Ovary (tissue), 9 donors: ENCODE results near the gene CDK5RAP3. TPM values are rescaled to one million over a fixed set of nuclear protein-coding genes. Genes with fewer than 3 reads are reported as not detected.
A peak's percentile ranks its signal among the peaks of the same experiment; 100 is the strongest.

ENCODE experiments used
- DNase-seq, 5 donors: peaks; one replicate each; pipeline ENCODE4 v3.0.0-alpha.2; 2019 to 2020
- H3K27ac ChIP-seq, 2 donors: fragments of 200-600 bp; one replicate each; pipeline versions ENCODE4 v1.5.1 to v1.8.0; 2019 to 2022
- H3K27me3 ChIP-seq: fragments of 200-600 bp; one replicate; pipeline ENCODE4 v1.8.0; 2022
- H3K36me3 ChIP-seq: fragments of 200-600 bp; sonication (generic); one replicate; pipeline ENCODE4 v1.5.1; 2019
- H3K4me1 ChIP-seq: one replicate; pipeline ENCODE4 v1.8.1; 2013; ENCODE audit warnings: mild to moderate bottlenecking, moderate library complexity; ENCODE audit not compliant: insufficient read depth
- H3K4me3 ChIP-seq: fragments of 200-600 bp; sonication (generic); one replicate; pipeline ENCODE4 v1.5.1; 2017
- H3K9me3 ChIP-seq, 2 donors: fragments of 200-600 bp in 1 of 2; sonication (generic) in 1 of 2; one replicate each; pipeline versions ENCODE4 v1.5.1 to v1.8.1; 2013 to 2019; ENCODE audit warnings: mild to moderate bottlenecking in 1 of 2, moderate library complexity in 1 of 2
- CTCF ChIP-seq, 3 donors: fragments of 450-650 bp in 2 of 3; fragments of 200-600 bp in 1 of 3; IDR thresholded peaks; one replicate each; pipeline versions ENCODE4 v1.5.1 to v1.8.0; 2016 to 2022; ENCODE audit warnings: antibody characterized with exemption in 3 of 3, mild to moderate bottlenecking in 1 of 3
- EP300 ChIP-seq: sonication (generic); formaldehyde crosslinking; IDR thresholded peaks from one replicate; pipeline ENCODE4 v1.6.1; 2017; ENCODE audit warnings: antibody characterized with exemption
- POLR2A ChIP-seq: fragments of 450-650 bp; IDR thresholded peaks from one replicate; pipeline ENCODE4 v1.6.1; 2017; ENCODE audit warnings: antibody characterized with exemption, mild to moderate bottlenecking, moderate library complexity
- whole genome bisulfite sequencing, 3 donors: extraction: QIAGEN DNeasy Blood & Tissue Kit in 1 of 3; methylation state at CpG; one replicate each; pipeline versions ENCODE4 v1.1.5 to v1.1.7; 2013 to 2017; 5-methylcytosine and 5-hydroxymethylcytosine counted together
- intact Hi-C, 4 donors: fragments of 100-400 bp; cut with DNase I; formaldehyde crosslinking; loops; one replicate each; pipeline versions ENCODE4 v1.11.0 to v1.15.1; 2022 to 2023
- polyA plus RNA-seq, 2 donors: library from polyadenylated mRNA; stranded (reverse); fragments of 200-250 nt in 1 of 2; fragments of 350-450 nt in 1 of 2; fragmentation: Illumina TruSeq in 1 of 2; extraction: RNeasy Lipid Tissue Mini Kit (QIAGEN cat#74804) in 1 of 2; gene quantifications; one replicate each; pipeline ENCODE4 v1.2.3, GENCODE V29; 2013 to 2014
- total RNA-seq, 7 donors: library from RNA; depleted of rRNA in 2 of 7; stranded (reverse); fragments of >200 nt in 2 of 7; fragmentation: NEBNext Ultra II Directional in 3 of 7; extraction: Animal tissue kit (Norgen Biotek cat#: 25700) in 3 of 7; gene quantifications; one replicate each; pipeline versions ENCODE4 v1.1.0 to v1.2.4, GENCODE V29; 2016 to 2023
- donor health status: DM: no; HTN: no; CAD: no; lungs with moderate emphysema.
- donor health status: DM: no; HTN: no; CAD: no.
- donor health status: Bipolar disorder and iron deficiency.
- donor health status: DM: yes; HTN: yes; CAD: no.
- donor health status: DM: no; HTN: no; CAD: no.
- donor health status: DM: yes; HTN: yes; CAD: no.

The CDK5RAP3 gene
- total and polyA plus RNA-seq, 9 donors, result 125 to 197 (median 144) TPM

- no peaks in the 10 kb centered on the region for H3K9me3 ChIP-seq
- 0 to 1% (median 1%) methylated on average over 56 of the region's 56 CpGs for WGBS, 3 donors
- H3K27ac ChIP-seq, result no peak overlapping the region
- H3K27me3 ChIP-seq, result no peaks in the 10 kb centered on the region
- DNase-seq, result peak; percentile 96 to 99 (median 98)
- no peak for TF ChIP-seq EP300
- TF ChIP-seq CTCF (IDR thresholded peaks at IDR 0.05), result peak; percentile 62 to 91 (median 80)
- no peak for TF ChIP-seq POLR2A
- peak overlapping the region; percentile 38 for H3K4me3 ChIP-seq
- peaks cover 13% of the 10 kb centered on the region for H3K4me1 ChIP-seq
- intact Hi-C loops, result loop anchor here in 3 of 4 donors (2.0 to 10.0 kb wide), 3 partner anchors 102 to 590 kb away; partner anchors contain the start of genes HOXB7 (in 2 of the 3) and HOXB8 (in 2 of the 3)
- H3K36me3 ChIP-seq, result no peaks in the 10 kb centered on the region
Observed at GRCh38 chr17:48025040-48025903, 54.4 kb downstream of the CDK5RAP3 start.

GRCh38 chr17:48025904-48026501, 55.1 kb downstream of the CDK5RAP3 start:
- peak in 3 of 5 donors; percentile 24 to 44 (median 42) for DNase-seq
- H3K4me1 ChIP-seq, result peaks cover 13% of the 10 kb centered on the region

GRCh38 chr17:48026502-48027321, 55.8 kb downstream of the CDK5RAP3 start:
- Histone ChIP-seq H3K27me3 (no peaks in the 10 kb centered on the region), H3K9me3 (no peaks in the 10 kb centered on the region), H3K4me1 (peaks cover 13% of the 10 kb centered on the region), H3K27ac (no peak overlapping the region), H3K4me3 (no peak overlapping the region), H3K36me3 (no peaks in the 10 kb centered on the region)
- intact Hi-C loops, result loop anchor here (2.0 to 10.0 kb wide), 4 partner anchors 46 to 588 kb away; partner anchors contain the start of genes HOXB7 (in 2 of the 4) and HOXB8 (in 2 of the 4)
- WGBS, 3 donors, result 13 to 18% (median 15%) methylated on average over 18 of the region's 18 CpGs
- peak; percentile 85 to 92 (median 89) for DNase-seq
- TF ChIP-seq CTCF (IDR thresholded peaks at IDR 0.05) (peak; percentile 77 to 87 (median 80)), POLR2A (no peak)

More at GRCh38 chr17:48025904-48026501, 55.1 kb downstream of the CDK5RAP3 start:
- intact Hi-C loops, result loop anchor here (2.0 to 10.0 kb wide), 5 partner anchors 47 to 589 kb away; partner anchors contain the start of genes HOXB7 (in 2 of the 4) and HOXB8 (in 2 of the 4)
- Histone ChIP-seq H3K4me3 (peak overlapping the region; percentile 38), H3K36me3 (no peaks in the 10 kb centered on the region), H3K27me3 (no peaks in the 10 kb centered on the region), H3K9me3 (no peaks in the 10 kb centered on the region), H3K27ac (no peak overlapping the region)
- WGBS, 3 donors, result 22 to 24% (median 23%) methylated on average over 8 of the region's 8 CpGs
- TF ChIP-seq POLR2A, result no peak
- TF ChIP-seq EP300, result no peak
- TF ChIP-seq CTCF (IDR thresholded peaks at IDR 0.05), result no peak
